Fibroblast of pulmonary artery (primary cell): ENCODE data around the gene UBE2J2.
A peak's percentile ranks its signal among the peaks of the same experiment; 100 is the strongest.
"Not testable (repeated sequence)": the region's sequence is repeated elsewhere in the genome, so short reads cannot be mapped to it uniquely, and the experiment has no call there.

Source experiments
- DNase-seq: peaks from one replicate; pipeline ENCODE4 v3.0.0-alpha.2; 2010; ENCODE audit warnings: low read depth
- H3K4me3 ChIP-seq: replicated peaks from 2 replicates; pipeline ENCODE4 v1.5.1; 2011; ENCODE audit warnings: low read depth, mild to moderate bottlenecking, control low read depth, low read length, moderate library complexity
- CTCF ChIP-seq: IDR thresholded peaks from 2 replicates; pipeline ENCODE4 v1.5.1; 2011; ENCODE audit warnings: mild to moderate bottlenecking, control low read depth, low read length, inconsistent platforms; ENCODE audit errors: missing control alignments

The UBE2J2 gene

GRCh38 chr1:1318777-1319645, 45.4 kb upstream of the UBE2J2 start:
- no peak overlapping the region for H3K4me3 ChIP-seq
- no peak for TF ChIP-seq CTCF
- DNase-seq, result no peak

GRCh38 chr1:1318131-1318652, 44.5 kb upstream of the UBE2J2 start:
- TF ChIP-seq CTCF, result no peak
- peak; percentile 96 for DNase-seq
- H3K4me3 ChIP-seq, result no peak overlapping the region

GRCh38 chr1:1317420-1317819, 43.8 kb upstream of the UBE2J2 start:
- no peak overlapping the region for H3K4me3 ChIP-seq
- no peak for TF ChIP-seq CTCF
- no peak for DNase-seq

GRCh38 chr1:1316199-1316598, 42.5 kb upstream of the UBE2J2 start:
- H3K4me3 ChIP-seq, result not testable (repeated sequence)

GRCh38 chr1:1315435-1315954, 41.8 kb upstream of the UBE2J2 start:
- DNase-seq, result no peak
- TF ChIP-seq CTCF, result no peak
- no peak overlapping the region for H3K4me3 ChIP-seq

More at GRCh38 chr1:1316199-1316598, 42.5 kb upstream of the UBE2J2 start:
- not testable (repeated sequence) for DNase-seq

GRCh38 chr1:1314678-1315335, 41.2 kb upstream of the UBE2J2 start:
- TF ChIP-seq CTCF, result no peak
- H3K4me3 ChIP-seq, result no peak overlapping the region

GRCh38 chr1:1314237-1314586, 40.6 kb upstream of the UBE2J2 start:
- H3K4me3 ChIP-seq, result no peak overlapping the region
- DNase-seq, result no peak
- no peak for TF ChIP-seq CTCF

More at GRCh38 chr1:1314678-1315335, 41.2 kb upstream of the UBE2J2 start:
- DNase-seq, result no peak
